ENCODE results near the gene AQP9.
"Not testable (repeated sequence)": the region's sequence is repeated elsewhere in the genome, so short reads cannot be mapped to it uniquely, and the experiment has no call there.

The AQP9 gene

DNA sequence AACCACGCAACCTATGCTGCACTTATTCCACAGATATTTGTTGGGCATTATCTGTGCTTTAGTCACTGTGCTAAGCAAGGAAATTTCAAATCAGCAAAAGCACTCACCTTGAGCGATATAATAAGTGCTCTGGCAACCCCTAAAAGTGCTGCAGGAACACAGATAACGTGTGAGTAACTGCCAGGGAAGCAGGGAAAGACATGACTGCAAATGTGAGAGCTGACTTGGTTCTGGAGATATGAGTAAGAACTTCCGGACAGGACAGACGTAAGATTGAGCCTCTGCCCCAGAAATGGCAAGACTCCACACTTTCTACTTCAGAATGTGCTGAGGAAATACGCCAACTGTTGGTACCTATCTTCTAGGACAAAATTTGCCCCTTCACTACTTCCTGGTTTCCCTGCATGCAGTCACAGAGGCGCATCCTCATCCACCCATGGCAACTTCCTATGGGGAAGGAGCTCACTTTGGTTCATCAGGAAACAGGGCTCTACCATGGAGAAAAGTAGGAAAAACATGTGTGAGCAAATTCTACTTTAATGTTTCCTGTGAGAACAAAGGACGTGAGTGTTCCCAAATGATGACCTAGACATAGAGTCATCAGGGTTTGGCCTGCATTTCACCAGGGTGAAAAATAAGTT, 41.7 kb downstream of the AQP9 start:
- DNase-seq (ENCODE audit: low spot score): no peak

DNA sequence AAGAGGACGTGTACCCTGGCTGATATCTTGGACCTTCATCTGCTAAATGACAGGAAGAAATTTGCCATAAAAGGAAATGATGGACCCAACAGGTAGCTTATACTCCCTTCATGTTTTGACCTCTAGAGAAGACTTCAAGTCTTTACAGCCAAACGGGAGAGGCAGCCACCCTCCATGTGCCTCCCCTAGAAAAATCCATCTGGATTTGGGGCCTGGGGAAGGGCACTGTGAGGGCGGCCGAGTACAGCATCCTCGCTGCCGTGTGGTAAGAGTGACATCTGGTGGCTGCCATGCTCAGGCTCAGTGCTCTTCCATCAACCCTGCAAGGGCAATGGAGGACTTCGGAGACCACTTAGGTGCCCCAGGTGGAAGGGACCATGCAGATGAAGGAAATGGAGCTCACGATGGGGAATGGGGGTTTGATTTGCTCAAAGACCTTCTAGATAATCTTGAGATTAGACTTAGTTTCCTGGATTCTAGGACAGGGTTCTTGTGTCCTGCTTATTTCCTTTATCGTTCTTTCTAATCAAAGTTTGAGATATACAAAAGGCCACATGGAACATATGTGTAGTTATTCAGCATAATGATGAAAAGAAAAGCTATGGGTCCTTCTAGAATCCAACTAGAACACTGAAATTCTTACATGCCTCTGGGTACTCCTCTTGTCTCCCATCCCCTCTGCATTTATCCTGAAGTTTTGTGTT, 44.4 kb downstream of the AQP9 start:
- peak; percentile 10 for DNase-seq (ENCODE audit: low spot score)

DNA sequence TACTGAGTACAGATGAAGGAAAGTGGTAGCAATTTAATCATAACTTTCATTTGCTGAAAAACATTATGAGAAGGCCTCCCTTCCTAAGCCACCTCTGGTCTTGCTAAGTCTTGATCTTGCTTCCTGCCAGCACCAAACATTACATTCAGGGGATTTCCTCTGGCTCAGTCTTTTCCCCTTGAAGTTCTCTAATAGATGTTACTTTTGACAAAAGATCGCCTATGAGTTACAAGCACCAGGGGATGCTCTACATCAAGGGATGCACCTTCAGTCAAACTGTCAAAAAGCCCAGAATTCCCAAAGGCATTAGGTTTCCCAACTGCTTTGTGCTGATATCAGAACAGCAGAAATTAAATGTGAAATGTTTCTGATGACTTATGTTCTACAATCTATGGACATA, 47.3 kb downstream of the AQP9 start:
- no peak for DNase-seq (ENCODE audit: low spot score)

DNA sequence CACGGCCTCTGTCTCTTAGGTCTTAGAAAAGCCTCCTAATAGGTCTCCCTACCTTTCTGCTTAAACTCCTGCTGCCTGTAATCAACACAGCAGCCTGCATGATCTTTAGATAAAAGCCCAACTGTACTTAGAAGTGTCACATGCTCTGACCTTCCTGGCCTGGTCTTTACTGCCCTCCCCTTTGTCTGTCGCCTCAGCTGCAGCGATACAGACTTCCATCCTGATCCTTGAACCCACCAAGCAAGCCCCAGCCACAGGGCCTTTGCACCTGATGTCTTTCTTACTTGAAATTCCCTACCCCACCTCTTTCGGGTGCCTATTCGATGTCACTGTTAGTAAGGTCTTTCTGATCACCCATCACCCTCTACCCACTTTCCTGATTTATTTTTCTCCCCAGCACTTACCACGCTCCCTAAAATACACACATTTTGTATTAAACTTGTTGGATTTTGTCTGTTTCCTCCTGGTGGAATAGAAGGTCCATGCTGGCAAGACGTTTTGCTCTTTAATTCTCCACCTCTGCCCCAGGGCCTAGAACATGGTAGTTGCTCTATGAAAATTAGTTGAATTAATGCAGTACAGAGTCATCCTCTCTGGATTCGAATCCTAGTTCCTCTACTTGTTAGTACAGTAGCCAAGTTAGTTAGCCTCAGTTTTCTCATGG, 51.1 kb downstream of the AQP9 start:
- no peak for DNase-seq (ENCODE audit: low spot score)

DNA sequence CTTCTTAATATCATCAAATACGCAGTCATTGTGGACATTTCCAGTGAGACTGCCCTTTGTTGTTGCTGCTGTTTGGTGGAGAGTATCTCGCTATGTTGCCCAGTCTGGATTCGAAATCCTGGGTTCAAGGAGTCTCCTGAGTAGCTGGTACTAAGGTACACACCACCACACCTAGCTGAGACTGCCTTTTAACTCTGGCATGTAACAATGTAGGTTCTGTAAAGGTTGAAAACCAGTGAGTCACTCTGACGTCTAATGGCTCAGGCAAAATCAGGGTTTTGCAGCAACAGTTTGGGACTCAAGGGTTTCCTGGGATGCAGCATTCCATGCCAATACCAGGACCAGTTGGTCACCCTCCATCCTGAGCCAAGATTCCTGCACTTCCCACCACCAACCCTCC, 52.2 kb downstream of the AQP9 start:
- DNase-seq (ENCODE audit: low spot score): no peak

DNA sequence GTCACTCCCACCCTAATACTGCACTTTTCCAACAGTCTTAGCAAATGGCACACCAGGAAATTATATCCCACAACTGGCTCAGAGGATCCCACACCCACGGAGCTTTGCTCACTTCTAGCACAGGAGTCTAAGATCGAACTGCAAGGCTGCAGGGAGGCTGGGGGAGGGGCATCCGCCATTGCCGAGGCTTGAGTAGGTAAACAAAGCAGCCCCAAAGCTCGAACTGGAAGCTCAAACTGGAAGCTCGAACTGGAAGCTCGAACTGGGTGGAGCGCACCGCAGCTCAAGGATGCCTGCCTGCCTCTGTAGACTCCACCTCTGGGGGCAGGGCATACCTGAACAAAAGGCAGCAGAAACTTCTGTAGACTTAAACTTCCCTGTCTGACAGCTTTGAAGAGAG, 55.5 kb downstream of the AQP9 start:
- not testable (repeated sequence) for DNase-seq (ENCODE audit: low spot score)

DNA sequence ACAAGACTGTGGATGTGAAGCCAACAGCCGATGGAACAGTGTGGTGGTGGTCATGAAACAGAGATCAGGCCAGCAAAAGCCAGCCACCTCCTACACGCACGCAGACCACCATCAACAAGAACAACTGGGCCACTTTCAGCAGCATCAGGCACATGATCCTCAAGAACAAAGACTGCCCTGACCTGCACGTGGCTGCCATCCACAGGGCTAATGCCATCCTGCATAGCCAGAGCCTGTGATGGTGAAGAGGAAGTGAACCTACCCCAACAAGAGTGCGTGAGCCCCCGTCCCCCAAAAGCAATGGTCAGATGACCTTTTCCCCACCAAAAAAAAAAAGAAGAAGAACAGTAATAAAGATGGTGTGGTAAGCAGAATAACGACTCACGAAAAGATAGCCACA, 62.6 kb downstream of the AQP9 start:
- DNase-seq (ENCODE audit: low spot score): no peak

DNA sequence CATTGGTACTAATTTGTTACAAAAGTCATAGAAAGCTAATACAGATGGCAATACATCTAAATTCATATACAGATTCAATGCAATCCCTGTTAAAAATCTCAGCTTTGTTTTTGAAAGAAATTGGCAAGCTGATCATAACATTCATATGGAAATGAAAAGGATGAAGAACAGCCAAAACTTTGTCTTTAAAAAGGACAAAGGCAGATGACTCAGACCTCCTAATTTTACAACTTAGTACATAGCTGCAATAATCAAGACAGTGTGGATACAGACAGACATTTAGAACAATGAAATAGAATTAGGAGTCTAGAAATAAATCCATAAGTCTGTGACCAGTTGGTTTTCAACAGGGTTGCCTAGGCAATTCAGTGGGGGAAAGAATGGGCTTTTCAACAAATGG, 63.3 kb downstream of the AQP9 start:
- DNase-seq (ENCODE audit: low spot score): no peak

DNA sequence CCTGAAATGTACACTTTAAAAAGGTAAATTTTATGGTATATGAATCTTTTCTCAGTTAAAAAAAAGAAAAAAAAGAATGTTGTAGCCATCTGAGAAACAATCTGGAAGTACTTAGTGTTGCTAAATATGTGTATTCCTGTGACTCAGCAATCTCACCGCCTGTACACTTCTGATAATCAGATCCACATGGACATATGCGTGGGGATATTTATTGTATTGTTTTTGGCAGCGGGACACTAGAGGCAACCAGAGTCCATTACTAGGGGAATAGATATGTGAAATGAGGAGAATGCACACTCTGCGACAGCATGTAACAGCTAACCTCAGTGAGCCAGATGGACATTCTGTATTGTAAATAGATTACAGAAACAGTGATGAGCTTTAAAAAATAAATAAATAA, 65.4 kb downstream of the AQP9 start:
- DNase-seq (ENCODE audit: low spot score): no peak

DNA sequence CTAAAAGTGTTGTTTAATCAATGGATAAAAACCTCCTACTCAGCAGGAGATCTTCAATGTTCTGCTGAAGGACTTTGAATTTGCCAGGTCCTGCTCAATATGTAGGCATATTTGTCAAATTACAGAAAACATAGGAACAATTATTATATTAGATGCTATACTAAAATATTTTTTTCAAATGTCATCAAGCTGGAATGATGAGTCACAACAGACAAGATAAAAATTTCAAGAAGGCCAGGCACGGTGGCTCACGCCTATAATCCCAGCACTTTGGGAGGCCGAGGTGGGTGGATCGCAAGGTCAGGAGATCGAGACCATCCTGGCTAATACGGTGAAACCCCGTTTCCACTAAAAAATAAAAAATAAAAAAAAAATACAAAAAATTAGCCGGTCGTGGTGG, 68.0 kb downstream of the AQP9 start:
- DNase-seq (ENCODE audit: low spot score): no peak

DNA sequence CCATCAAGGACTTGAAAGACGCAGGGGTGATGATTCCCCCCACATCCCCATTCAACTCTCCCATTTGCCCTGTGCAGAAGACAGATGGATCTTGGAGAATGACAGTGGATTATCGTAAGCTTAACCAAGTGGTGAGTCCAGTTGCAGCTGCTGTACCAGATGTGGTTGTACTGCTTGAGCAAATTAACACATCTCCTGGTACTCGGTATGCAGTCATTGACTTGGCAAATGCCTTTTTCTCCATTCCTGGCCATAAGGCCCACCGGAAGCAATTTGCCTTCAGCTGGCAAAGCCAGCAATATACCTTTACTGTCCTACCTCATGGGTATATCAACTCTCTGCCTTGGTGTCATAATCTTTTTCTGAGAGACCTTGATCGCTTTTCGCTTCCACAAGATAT, 70.0 kb downstream of the AQP9 start:
- DNase-seq (ENCODE audit: low spot score): not testable (repeated sequence)

DNA sequence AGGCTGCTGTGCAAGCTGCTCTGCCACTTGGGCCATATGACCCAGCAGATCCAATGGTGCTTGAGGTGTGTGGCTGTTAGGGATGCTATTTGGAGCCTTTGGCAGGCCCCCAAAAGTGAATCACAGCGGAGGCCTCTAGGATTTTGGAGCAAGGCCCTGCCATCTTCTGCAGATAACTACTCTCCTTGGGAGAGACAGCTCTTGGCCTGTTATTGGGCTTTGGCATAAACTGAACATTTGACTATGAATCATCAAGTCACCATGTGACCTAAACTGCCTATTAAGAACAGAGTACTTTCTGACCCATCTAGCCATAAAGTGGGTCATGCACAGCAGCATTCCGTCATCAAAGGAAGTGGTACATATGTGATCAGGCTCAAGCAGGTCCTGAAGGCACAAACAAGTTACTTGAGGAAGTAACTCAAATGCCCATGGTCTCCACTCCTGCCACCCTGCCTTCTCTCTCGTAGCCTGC, 70.9 kb downstream of the AQP9 start:
- not testable (repeated sequence) for DNase-seq (ENCODE audit: low spot score)

DNA sequence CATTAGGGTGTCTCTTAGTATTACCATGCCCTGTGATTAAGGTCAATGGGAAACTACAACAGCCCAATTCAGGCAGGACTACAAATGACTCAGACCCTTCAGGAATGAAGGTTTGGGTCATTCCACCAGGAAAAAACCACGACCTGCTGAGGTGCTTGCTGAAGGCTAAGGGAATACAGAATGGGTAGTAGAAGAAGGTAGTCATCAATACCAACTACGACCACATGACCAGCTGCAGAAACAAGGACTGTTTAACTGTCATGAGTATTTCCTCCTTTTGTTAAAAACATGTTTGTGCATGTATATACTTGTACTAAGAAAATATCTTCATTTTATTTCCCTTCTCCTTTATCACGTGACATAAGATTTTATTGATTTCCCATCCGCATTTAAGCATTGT, 71.8 kb downstream of the AQP9 start:
- DNase-seq (ENCODE audit: low spot score): not testable (repeated sequence)

DNA sequence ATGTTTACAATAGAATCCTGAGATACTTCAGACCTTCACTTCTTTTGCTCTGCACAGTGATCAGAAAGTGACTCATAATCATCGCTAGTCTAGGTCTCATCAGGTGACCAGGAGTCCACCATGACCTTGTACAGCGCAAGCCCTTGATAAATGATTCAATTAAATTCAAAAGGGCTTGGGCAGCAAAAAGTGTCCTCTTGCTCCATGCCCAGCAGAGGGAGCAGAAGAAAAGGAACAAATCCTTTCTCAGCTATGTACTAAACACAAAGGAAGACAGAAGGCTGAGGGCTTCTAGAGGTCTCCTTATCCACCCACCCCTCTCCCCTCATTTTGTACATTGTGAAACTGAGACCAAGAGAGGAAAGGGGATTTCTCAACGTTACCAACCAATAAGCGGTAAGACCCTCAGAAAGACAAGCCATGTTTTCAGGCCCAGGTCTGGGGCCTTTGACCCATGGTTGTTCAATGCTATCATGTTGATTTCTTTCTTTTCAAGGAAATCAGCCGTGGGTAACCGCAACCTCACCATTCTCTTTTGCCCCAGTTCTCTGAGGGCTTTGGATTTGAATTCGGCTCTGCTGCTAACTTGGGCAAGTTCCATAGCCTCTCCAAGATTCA, 74.8 kb downstream of the AQP9 start:
- DNase-seq (ENCODE audit: low spot score): no peak

DNA sequence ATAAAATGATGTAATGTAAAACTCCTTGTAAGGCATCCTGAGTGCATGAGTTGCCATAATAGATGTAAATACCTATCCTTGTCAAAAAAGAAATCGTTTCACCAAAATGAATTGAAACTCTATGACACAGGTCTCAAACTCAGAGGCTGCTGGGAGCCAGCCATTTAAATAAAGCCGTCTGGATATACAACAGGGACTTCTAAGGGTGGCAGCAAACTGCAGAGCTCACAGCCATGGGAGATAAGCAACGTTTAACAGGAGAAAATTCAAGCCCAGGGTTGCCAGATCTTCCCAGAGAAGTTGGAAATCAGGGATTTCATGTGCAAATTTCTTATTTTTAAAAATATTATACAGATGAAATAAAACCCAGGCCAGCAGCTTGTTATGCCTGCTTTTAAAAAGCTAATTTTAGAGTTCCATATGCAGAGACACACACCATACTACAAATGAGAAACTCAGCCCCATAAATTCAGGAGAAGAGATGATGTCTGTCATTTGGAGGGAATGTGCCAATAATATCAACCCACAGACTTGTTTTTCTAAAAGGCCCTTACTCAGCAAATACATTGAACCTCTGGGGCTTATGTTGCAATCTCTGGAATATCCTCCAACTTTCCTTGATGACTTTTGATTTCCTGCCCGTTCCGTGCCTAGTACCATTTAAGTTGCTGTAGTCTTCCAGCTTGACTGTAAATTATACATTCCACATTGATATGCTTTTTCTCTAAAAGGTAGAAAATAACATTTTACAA, 75.6 kb downstream of the AQP9 start:
- no peak for DNase-seq (ENCODE audit: low spot score)

DNA sequence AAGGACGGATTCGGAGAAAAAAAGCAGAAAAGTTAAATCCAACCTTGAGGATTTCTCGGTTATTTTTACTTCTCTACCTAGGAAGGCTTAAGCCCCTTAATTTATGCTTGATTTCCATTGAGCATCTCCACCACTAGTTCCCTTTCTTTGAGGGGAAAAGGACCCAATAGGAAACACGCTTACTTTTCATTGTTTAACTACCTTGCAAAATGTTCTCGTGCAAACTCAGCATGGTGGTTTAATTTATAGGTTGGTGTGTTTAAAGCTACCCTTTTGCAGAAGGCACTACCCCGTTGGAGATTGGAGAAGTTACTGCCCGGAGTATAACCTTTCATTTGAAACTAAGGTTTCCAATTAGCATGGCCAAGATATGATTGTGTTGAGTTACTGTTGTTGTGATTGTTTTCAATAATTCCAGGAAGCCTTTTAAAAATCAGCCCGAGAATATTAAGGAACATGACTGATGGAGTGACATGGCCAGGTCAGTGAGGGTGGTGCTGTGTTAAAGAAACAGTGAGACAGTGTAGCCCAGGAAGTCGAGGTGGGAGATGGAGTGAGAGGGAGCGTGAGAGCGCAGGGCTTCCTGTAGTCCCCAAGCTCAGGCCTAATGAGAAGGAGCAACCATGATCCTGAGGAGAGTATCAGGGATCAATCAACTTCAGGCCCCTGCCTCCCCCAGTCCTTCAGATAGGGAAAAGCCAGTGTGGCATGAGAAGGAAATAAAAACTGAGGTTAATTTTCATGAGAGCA, 76.6 kb downstream of the AQP9 start:
- no peak for DNase-seq (ENCODE audit: low spot score)

DNA sequence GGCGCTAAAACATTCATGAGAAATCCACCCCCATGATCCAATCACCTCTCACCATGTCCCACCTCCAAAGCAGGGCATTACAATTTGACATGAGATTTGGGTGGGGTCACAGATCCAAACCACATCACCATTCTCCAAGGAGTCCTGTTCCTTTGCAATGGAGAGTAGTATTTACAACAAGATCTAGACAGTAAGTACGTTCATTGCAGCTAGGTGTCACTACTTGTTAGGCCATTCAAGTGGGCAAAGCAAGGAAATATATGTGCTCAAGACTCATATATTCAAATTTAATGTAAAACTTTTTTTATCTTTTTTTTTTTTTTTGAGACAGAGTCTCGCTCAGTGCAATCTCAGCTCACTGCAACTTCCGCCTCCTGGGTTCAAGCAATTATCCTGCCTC, 79.3 kb downstream of the AQP9 start:
- DNase-seq (ENCODE audit: low spot score): no peak

DNA sequence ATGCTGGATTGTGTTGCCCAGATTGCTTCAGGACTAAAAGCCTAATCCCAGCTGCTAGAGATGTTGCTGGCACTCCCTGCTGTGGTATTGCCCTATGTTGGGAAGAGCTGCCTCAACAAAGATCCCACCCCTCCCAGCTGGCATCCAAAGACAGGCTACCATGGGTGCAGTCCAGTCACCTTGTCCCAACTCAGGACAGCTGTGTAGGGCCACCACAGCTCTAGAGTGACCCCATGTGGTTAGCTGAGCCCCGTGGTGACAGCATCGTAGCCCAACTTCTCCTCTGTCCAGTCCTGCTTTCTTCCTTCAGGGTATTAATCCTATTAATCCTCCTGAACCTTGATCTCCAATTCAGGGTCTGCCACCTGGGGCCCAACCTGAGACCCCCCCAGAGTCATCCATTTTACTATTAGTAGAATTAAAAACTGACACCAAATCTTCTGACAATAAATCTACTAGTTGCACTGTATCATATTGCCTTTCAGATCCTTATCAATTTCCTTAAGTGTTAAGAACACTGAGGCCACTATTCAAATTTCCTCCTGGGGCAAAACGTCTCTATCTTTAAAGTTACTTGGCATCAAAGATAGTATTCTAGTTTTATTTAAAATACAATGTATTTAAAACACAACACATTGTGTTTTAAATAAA, 83.5 kb downstream of the AQP9 start:
- no peak for DNase-seq (ENCODE audit: low spot score)

DNA sequence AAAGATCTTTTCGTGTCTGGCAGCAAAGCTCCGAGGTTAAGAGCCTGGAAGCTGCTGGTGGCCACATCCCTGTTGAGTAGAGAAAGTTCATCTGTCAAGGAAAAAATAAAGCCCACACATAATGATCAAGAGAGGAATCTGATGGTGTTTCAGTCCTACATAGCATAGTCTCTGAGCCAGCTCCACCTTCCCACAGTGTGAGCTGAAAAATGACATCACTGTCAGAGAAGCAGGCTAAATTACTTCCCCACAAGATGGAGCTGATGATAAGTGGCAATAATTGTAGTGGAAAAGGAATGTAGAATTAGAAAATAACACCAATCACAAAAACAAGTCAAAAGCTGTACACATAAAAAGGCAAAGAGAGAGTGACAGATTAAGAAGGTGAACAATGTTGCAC, 84.5 kb downstream of the AQP9 start:
- no peak for DNase-seq (ENCODE audit: low spot score)

DNA sequence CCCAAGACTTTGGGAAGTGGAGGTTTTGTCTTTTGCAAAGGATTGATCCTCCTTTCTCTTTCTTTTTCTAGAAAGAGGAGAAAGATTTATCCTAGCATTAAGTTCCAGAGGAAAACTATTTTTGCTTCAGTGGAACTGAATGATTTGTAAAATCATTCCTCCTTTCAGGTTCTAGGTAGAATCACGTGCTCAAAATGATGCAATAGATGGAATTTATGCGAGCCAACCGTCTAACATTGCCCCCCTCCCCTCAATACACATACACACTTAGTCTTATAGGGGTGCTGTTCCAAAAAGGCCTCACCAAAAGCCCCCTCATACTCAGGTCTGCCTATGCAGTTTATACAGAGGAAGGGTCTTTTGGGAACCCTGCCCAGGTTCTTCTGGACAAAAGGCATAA, 85.3 kb downstream of the AQP9 start:
- DNase-seq (ENCODE audit: low spot score): no peak

DNA sequence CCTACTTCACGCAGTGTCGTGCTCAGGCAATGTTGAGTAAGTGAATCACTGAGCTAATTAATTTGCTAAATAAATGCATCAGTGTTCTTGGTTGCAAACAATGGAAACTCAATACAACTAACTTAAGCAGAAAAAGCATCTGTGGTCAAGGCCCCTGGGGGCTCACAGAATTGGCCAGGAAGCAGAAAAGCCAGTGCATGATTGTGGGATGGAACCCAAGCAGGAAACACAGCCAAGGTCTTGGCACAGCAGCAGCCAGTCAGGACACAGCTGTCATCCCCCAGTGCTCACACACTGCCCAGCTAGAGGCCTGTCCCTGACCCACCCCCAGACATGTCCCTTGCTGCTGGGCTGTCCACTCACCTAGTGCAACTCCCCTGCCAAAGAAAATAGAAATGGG, 85.9 kb downstream of the AQP9 start:
- no peak for DNase-seq (ENCODE audit: low spot score)

All from germinal center (tissue), 1 donor.